Central memory CD8-positive, alpha-beta T cell (primary cell): ENCODE measurements around the gene HSBP1L1.
"Not testable (repeated sequence)": the region's sequence is repeated elsewhere in the genome, so short reads cannot be mapped to it uniquely, and the experiment has no call there.

Experiments
- ATAC-seq: fragments of 150-1000 bp; cut with Tn5 transposase; replicated peaks from 2 replicates; pipeline ENCODE4 v1.10.0; 2022; ENCODE audit warnings: mild to moderate bottlenecking, moderate FRiP score, moderate number of reproducible peaks; ENCODE audit not compliant: poor library complexity, severe bottlenecking; ENCODE audit errors: extremely low read depth
- DNase-seq, 2 donors: peaks; one replicate each; pipeline ENCODE4 v3.0.0; 2021; ENCODE audit warnings: low spot score in 2 of 2
- H3K27ac Mint-ChIP-seq: one replicate; pipeline ENCODE4 v1.8.0; 2022; ENCODE audit warnings: low read depth, mild to moderate bottlenecking, moderate library complexity, mixed read lengths
- H3K27me3 Mint-ChIP-seq: one replicate; pipeline ENCODE4 v1.8.0; 2022; ENCODE audit warnings: mixed read lengths
- H3K36me3 Mint-ChIP-seq: one replicate; pipeline ENCODE4 v1.8.0; 2022; ENCODE audit warnings: mild to moderate bottlenecking, moderate library complexity, mixed read lengths; ENCODE audit not compliant: insufficient read depth
- H3K4me1 Mint-ChIP-seq: one replicate; pipeline ENCODE4 v1.8.0; 2022; ENCODE audit warnings: mixed read lengths
- H3K4me3 Mint-ChIP-seq: one replicate; pipeline ENCODE4 v1.8.0; 2022; ENCODE audit warnings: mild to moderate bottlenecking, moderate library complexity, mixed read lengths
- H3K9me3 Mint-ChIP-seq: one replicate; pipeline ENCODE4 v1.8.0; 2022; ENCODE audit warnings: mixed read lengths

The HSBP1L1 gene

DNA sequence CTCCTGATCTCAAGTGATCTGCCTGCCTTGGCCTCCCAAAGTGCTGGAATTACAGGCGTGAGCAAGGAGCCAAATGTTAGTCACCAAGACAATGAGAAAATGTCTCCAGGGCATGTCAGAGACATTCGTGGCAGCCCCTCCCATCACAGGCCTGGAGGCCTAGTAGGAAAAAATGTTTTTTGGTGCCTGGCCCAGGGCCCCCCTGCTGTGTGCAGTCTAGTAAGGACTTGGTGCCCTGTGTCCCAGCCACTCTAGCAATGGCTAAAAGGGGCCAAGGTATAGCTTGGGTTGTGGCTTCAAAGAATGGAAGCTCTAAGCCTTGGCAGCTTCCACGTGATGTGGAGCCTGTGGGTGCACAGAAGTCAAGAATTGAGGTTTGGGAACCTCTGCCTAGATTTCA, 36.4 kb downstream of the HSBP1L1 start:
- DNase-seq, result no peak
- Mint-ChIP-seq H3K4me3 (no peak overlapping the region), H3K9me3 (peaks cover 8% of the 10 kb centered on the region), H3K4me1 (no peaks in the 10 kb centered on the region), H3K27ac (no peak overlapping the region), H3K27me3 (no peaks in the 10 kb centered on the region), H3K36me3 (no peaks in the 10 kb centered on the region)
- ATAC-seq, result no peak

DNA sequence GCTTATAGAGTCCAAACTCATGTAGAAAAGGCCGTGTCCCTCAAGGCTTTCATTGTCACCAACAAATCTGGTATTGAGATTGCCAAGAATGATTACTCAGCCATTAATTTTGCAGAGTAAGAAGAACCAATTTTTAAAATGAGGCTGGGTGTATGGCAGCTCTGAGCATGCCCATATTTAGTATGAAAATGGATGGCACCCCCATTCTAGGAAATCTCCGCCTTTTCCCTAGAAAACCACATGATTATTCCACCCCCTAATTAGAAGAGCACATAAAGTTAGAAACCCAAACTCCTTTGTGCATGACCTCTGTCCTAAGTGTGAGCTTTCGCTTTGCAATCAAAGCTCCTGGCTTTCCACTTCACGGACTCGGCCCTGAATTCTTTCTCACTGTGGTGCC, 38.0 kb downstream of the HSBP1L1 start:
- Mint-ChIP-seq H3K9me3 (peaks cover 8% of the 10 kb centered on the region), H3K27me3 (no peaks in the 10 kb centered on the region), H3K36me3 (no peaks in the 10 kb centered on the region), H3K4me3 (no peak overlapping the region), H3K4me1 (no peaks in the 10 kb centered on the region), H3K27ac (no peak overlapping the region)
- DNase-seq, result no peak
- ATAC-seq, result no peak

DNA sequence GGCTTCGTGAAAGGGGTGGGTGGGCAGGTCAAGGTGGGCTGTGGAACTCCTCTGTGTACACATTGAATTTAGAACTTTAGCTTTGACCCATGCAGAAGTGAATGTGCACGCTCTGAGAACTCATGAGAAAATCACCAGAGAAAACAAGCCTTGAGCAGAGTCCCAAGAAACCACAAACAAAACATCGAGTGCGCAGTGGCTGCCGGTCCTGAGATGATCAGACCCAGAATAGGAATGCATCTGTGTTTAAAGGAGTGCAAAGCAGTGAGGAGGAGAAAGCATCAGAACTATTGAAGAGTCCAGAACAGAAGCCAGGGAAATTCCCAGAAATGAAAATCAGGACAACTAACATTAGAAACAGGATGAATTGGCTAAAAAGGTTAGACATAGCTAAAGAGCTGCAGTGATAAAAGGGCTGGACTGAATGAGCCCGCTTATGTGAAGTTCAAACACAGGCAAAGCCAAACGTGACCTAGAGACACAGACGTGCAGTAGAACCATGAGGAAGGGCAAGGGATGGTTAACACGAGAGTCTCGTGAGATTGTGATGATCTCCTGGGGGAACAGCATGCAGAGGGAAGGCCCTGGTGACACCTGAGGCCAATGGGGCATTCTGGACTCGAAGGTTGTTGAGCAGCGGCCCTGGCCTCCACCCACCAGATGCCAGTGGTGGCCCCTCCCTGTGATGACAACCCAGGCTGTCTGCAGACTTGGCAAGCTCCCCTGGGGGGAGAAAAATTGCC, 40.3 kb downstream of the HSBP1L1 start:
- Mint-ChIP-seq H3K4me1 (no peaks in the 10 kb centered on the region), H3K36me3 (no peaks in the 10 kb centered on the region), H3K27me3 (no peaks in the 10 kb centered on the region), H3K9me3 (peaks cover 7% of the 10 kb centered on the region), H3K4me3 (no peak overlapping the region), H3K27ac (no peak overlapping the region)
- ATAC-seq (no peak), DNase-seq (no peak)

DNA sequence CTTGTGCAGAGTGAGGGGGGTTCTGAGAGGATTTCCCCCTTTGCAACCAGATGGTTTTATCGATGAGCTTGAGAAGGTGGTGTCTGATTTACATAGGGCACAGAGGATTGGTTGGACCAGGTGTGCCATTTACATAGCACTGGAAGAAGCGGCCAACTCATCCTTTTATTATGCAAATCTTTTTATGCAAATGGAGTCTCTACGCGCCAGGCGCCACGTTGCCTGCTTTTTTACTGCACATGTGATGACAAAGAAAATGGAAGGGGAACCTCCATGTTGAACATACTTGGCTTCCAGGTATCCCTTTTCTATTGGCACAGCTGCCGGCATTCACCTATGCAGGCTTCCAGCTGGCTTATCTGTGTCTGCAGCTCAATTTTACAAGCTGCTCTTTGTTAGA, 42.3 kb downstream of the HSBP1L1 start:
- H3K9me3 Mint-ChIP-seq, result peaks cover under 1% of the 10 kb centered on the region
- no peaks in the 10 kb centered on the region for H3K36me3 Mint-ChIP-seq
- DNase-seq (no peak), ATAC-seq (no peak)
- no peaks in the 10 kb centered on the region for H3K4me1 Mint-ChIP-seq
- no peak overlapping the region for H3K4me3 Mint-ChIP-seq
- H3K27ac Mint-ChIP-seq, result no peak overlapping the region
- no peaks in the 10 kb centered on the region for H3K27me3 Mint-ChIP-seq

DNA sequence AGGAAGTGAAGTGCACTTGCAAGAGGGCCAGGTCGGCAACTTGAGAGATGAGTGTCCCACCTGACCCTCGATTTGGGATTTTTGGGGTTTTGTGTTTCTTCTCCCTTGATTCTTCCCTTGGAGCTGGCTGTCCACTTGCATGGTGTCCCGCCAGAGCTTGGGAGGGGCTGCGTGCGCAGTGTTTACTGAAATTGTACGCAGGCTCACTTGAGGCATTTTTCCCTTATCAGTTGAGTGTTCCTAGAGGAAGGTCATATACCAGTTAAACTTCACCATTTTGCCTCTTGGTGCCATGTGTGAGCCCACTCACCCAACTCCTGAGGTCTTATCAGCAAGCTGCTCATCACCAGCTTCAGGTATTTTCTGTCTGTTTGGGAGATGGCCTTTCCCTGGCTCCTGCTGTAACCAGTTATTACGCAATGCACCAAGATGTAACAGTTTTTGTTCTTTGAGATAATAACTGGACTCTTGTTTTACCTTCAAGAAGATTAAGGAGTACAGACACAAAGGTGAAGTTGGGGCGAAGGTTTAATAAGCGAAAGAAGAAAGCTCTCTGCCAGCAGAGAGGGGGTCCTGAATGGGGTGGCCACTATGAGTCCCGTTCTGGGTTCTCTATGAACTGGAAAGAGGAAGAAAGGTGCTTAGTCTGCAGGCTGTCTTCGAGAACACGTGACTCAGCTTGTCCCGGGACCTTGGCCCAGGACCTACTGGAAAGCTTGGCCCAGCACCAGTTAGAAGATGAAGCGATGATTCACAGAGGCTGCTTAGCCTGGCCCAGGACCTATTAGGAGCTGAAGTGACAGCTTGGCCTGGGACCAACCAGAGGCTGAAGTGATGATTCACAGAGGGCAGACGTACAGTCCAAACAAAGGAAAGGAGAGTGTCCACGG, 45.5 kb downstream of the HSBP1L1 start:
- Mint-ChIP-seq H3K4me1 (no peaks in the 10 kb centered on the region), H3K9me3 (peaks cover 4% of the 10 kb centered on the region), H3K27ac (no peak overlapping the region), H3K4me3 (no peak overlapping the region), H3K27me3 (no peaks in the 10 kb centered on the region), H3K36me3 (no peaks in the 10 kb centered on the region)
- DNase-seq (no peak), ATAC-seq (no peak)

DNA sequence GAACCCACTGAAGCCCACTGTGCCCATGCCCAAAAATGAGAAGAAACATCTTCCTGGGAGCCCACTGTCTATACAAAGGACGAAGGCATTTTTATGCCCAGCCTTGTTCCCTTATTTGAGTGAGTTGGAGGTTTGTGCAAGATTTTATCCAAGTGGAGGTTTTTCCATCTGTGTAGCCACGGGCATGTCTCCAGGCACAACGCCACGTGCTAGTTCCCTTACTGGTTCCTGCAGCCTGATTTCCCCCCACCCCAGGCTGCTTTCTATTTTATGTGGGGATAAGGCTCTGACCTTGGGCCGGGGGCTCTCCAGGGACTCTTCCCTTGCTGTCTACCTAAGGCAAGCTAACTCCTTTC, 46.1 kb downstream of the HSBP1L1 start:
- Mint-ChIP-seq H3K4me3 (no peak overlapping the region), H3K36me3 (no peaks in the 10 kb centered on the region), H3K27me3 (no peaks in the 10 kb centered on the region), H3K4me1 (no peaks in the 10 kb centered on the region), H3K9me3 (peaks cover 4% of the 10 kb centered on the region), H3K27ac (no peak overlapping the region)
- no peak for ATAC-seq
- no peak for DNase-seq

DNA sequence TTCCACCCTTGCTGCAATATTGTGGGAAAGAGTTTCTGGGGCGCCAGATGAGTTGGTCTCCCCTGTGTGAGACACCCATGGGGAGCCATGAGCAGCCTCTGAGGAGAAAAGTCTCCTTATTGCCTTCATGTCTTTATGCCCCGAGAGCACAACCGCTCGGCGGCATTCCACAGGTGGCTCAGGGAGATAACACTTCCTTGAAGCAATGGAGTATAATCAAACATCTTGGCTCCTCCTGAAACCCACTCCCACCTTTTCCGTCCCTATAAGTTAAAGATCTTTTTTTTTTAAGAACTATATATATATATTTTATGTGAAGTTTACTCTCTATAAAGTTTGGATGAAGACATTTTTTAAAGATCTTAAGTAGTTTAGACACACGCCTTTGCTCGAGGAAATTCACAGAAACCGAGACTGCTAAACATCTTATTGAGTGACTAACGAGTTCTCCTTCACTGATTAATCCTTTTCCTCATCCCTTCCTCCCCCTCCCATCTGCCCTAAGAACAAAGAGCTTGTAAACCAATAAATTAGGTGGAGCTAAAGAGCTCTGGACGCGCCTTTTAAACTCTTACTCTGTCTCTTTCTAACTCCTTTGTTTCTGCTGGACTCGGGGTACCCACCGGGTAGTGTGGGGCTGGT, 47.2 kb downstream of the HSBP1L1 start:
- H3K9me3 Mint-ChIP-seq, H3K27me3 Mint-ChIP-seq, DNase-seq, ATAC-seq, H3K27ac Mint-ChIP-seq, H3K4me3 Mint-ChIP-seq, H3K4me1 Mint-ChIP-seq, H3K36me3 Mint-ChIP-seq: not testable (repeated sequence)

DNA sequence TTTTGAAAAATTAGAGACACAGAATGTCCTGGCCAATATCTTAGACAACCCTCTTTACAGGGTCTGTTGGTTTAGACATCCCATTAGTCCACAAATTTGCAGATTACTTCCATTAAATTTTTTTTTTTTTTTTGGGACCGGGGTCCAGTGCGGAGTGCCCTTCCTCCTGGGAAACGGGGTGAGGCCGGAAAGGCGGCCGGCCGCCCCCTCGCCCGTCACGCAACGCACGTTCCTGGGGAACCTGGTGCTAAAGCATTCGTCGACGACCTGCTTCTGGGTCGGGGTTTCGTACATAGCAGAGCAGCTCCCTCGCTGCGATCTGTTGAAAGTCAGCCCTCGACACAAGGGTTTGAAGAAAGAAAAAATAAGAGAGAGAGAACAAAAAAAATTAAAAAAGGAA, 48.3 kb downstream of the HSBP1L1 start:
- Mint-ChIP-seq H3K27me3 (no peaks in the 10 kb centered on the region), H3K4me1 (no peaks in the 10 kb centered on the region), H3K9me3 (peaks cover 4% of the 10 kb centered on the region), H3K27ac (no peak overlapping the region), H3K4me3 (no peak overlapping the region), H3K36me3 (no peaks in the 10 kb centered on the region)
- DNase-seq, result no peak
- ATAC-seq, result no peak
